GM12872 (cell line): ENCODE data around the gene BECN2.

ENCODE experiments used
- TF ChIP-seq, protein P1 (sequence below): IDR thresholded peaks from 3 replicates; pipeline ENCODE4 v1.5.1; 2011; ENCODE audit warnings: low read depth, mild to moderate bottlenecking, low read length, moderate library complexity; ENCODE audit not compliant: insufficient read depth

Gene BECN2

DNA sequence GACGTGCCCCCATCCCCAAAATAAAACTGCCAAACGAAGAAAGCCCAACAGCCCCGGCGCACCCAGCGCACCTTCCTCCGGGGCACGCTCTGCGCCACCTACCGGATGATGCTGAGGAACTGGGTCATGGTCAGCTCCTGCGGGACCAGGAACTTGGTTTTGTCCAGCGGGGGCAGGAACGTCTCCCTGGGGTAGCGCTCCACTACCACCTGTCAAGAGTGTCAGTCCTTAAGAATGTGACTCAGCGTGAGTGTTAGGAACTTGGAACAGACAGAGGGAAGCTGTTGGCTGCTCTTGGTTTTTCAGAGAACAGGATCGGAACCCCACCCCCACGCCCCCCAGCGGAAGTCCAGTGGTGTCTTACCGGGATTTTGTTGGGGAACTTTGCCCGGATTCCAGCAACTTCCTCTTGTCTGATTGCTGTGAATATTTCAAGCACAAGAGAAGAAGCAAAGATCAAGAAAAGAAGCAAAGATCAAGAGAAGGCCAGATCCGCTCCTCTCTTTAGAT is 40.9 kb downstream of the BECN2 start:
- TF ChIP-seq, protein P1, sequence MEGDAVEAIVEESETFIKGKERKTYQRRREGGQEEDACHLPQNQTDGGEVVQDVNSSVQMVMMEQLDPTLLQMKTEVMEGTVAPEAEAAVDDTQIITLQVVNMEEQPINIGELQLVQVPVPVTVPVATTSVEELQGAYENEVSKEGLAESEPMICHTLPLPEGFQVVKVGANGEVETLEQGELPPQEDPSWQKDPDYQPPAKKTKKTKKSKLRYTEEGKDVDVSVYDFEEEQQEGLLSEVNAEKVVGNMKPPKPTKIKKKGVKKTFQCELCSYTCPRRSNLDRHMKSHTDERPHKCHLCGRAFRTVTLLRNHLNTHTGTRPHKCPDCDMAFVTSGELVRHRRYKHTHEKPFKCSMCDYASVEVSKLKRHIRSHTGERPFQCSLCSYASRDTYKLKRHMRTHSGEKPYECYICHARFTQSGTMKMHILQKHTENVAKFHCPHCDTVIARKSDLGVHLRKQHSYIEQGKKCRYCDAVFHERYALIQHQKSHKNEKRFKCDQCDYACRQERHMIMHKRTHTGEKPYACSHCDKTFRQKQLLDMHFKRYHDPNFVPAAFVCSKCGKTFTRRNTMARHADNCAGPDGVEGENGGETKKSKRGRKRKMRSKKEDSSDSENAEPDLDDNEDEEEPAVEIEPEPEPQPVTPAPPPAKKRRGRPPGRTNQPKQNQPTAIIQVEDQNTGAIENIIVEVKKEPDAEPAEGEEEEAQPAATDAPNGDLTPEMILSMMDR = peak; percentile 65

DNA sequence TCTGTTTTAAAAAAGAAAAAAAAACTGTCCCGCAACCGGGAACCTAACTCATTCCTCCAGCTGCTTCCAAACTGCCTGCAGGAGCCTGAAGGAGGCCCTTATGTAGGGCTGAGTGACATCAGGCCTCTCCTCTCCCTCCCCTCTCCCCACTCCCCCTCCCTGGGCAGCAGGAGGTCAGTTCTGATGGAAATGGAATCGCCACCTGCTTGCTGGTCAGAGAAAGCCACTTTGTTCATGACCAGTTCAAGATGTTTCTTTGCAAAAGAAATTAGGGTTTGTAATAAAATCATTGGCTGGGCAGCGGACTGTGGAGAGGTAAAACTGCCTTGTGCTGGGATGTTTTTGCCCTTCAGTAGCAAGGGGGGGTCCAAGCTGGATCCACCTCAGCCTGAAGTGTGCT is 41.5 kb downstream of the BECN2 start, which contains the start of gene MAP1LC3C:
Gene MAP1LC3C (minus strand): TSS at position 73 of the 400 bp plus-strand sequence. CDS start 90 bp downstream, outside the sequence.
- TF ChIP-seq, protein P1 = no peak

DNA sequence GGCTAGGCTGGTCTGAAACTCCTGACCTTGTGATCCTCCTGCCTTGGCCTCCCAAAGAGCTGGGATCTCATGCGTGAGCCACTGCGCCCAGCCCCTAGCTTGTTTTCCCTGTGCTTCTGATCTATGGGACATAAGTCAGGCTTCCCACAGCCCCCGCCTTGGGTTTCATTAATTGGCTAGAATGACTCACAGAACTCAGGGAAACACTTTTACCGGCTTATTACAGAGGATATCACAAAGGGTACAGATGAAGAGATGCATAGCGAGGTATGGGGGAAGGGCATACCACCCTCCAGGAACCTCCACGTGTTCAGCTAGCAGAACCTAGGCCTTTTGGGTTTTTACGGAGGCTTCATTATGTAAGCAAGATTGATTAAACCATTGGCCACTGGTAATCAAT is 42.9 kb downstream of the BECN2 start:
- TF ChIP-seq, protein P1 = no peak

DNA sequence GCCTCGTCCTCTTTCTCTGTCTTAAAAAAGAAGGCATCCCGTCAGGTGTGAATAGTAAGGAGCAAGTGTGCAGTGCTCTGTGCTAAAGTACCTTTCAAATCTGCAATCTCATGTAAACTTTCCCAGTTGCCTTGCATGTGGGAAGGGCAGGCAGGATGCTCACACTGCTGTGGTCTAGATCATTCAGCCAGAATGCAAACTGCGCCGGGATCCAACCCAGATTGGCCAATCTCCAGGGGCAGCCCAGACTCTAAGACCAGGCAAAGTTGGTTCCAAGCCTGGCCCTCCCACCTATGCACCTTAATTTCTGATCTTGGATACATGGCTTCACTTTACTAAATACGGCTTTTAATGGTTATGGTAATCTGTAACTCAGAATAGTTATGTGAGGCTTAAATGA is 44.5 kb downstream of the BECN2 start:
- TF ChIP-seq, protein P1 = no peak

DNA sequence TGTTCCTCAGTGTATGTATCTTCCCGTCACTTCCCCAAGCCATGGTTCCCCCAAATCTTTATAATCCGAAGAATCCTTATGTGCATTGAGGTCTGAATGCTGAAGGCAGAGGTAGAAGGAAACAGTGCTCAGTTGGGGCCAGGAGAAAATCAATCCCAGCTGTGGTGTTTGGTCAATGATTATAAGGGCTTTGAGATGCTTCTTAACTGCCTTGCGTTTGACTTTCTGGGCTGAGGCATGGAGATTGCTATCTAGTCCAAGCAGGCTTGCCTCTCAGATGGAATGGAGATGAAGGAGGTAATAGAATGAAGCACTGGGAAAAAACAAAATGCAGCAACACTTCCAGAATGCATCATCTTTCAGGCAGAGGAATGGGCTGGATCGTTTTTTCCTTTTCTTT is 44.9 kb downstream of the BECN2 start:
- TF ChIP-seq, protein P1 = no peak

DNA sequence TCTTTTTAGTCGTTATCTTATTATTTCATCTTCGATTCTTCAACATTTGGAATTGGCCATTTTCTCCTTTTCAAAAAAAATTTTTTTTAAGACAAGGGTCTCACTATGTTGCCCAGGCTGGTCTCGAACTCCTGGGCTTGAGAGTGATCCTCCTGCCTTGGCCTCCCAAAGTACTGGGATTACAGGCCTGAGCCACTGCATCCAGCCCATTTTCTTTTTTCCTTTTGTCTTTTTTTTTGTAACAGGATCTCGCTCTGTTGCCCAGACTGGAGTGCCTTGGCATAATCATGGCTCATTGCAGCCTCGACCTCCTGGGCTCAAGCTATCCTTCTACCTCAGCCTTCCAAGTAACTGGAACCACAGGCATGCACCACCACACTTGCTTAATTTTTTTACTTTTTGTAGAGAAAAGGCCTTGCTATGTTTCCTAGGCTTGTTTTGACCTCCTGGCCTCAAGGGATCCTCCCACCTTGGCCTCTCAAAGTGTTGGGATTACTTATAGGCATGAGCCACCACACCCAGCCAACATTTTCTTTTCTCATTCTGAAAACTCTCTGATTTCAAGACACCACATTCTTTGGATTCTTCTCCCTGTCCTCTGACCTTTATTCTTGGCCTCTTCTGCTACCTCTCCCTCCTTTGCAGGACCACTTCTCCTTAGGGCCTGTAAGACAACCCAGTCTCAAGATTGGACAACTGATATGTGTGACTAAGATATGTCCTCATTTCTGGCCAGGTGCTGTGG is 47.4 kb downstream of the BECN2 start:
- TF ChIP-seq, protein P1 = no peak

DNA sequence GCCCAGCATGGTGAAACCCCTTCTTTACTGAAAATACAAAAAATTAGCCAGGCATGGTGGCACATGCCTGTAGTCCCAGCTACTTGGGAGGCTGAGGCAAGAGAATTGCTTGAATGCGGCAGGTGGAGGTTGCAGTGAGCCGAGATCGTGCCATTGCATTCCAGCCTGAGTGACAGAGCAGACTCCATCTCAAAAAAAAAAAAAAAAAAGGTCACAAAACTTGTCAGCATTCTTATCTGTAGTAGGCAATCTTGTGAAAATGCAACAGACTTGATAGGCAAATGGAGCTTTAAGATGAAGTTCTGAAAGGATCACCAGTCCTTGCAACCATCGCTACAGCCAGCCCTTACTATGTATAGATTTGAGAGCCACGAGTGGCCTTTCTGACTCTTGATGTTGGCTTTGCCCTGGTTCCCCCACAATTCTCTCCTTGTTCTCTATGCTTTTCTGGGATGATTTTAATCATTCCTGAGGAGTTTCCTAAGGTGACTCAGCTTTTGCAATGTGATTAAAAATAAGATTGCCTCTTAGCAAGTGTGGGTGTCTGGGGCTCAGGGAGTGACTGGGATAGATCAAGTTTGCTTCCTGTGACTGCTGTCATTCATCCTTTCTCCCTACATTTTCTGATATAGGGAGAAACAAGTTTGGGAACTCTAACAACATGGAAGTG is 48.4 kb downstream of the BECN2 start:
- TF ChIP-seq, protein P1 = no peak
